NCI-H187 treated with DMSO at 0.1 percent for 48 hours (cell line): Measurements from ENCODE around the gene SLC5A4.

Experiments used
- DNase-seq: peaks from one replicate; lab custom pipeline; 2025; lab: John Stamatoyannopoulos, UW

Gene SLC5A4

GRCh38 chr22:32232191-32232830 lies 22.8 kb downstream of the SLC5A4 start:
- no peak for DNase-seq

GRCh38 chr22:32226326-32227104 lies 28.6 kb downstream of the SLC5A4 start:
- DNase-seq, result no peak

- DNase-seq, result no peak
Measured at GRCh38 chr22:32222991-32223390, 32.2 kb downstream of the SLC5A4 start.

GRCh38 chr22:32219026-32219425 lies 36.1 kb downstream of the SLC5A4 start:
- DNase-seq, result no peak

GRCh38 chr22:32218470-32218869 lies 36.7 kb downstream of the SLC5A4 start:
- no peak for DNase-seq

- DNase-seq, result no peak
Measured at GRCh38 chr22:32217465-32217864, 37.7 kb downstream of the SLC5A4 start.

- DNase-seq, result no peak
Measured at GRCh38 chr22:32216911-32217310, 38.2 kb downstream of the SLC5A4 start.

GRCh38 chr22:32211011-32211410 lies 44.1 kb downstream of the SLC5A4 start:
- no peak for DNase-seq

GRCh38 chr22:32208681-32209080 lies 46.5 kb downstream of the SLC5A4 start:
- no peak for DNase-seq

GRCh38 chr22:32207971-32208480 lies 47.1 kb downstream of the SLC5A4 start:
- no peak for DNase-seq

- DNase-seq, result no peak
Measured at GRCh38 chr22:32206774-32207758, 48.1 kb downstream of the SLC5A4 start.

- DNase-seq, result no peak
Measured at GRCh38 chr22:32205974-32206773, 49.0 kb downstream of the SLC5A4 start.

GRCh38 chr22:32204856-32205722 lies 50.1 kb downstream of the SLC5A4 start, which contains the start of gene RFPL2:
Gene RFPL2 (minus strand): TSS chr22:32205073. CDS start chr22:32202451, 2,622 bp downstream.
- no peak for DNase-seq

- no peak for DNase-seq
Measured at GRCh38 chr22:32204040-32204855, 50.9 kb downstream of the SLC5A4 start.

- no peak for DNase-seq
Measured at GRCh38 chr22:32203181-32204039, 51.7 kb downstream of the SLC5A4 start.

GRCh38 chr22:32202539-32203180 lies 52.5 kb downstream of the SLC5A4 start:
- DNase-seq, result no peak

GRCh38 chr22:32202161-32202538 lies 53.0 kb downstream of the SLC5A4 start:
- no peak for DNase-seq

GRCh38 chr22:32200752-32201151 lies 54.4 kb downstream of the SLC5A4 start:
- no peak for DNase-seq
